VCaP (cell line): Measurements from ENCODE around the gene P3H3.

Experiments used
- H3K27ac ChIP-seq: fragments of 450-650 bp; 2 replicates; pipeline ENCODE4 v1.5.1; 2017
- CTCF ChIP-seq: fragments of 450-650 bp; conservative IDR thresholded peaks from 2 replicates; pipeline ENCODE4 v1.5.1; 2017; ENCODE audit warnings: mild to moderate bottlenecking, moderate library complexity

The P3H3 gene

GRCh38 chr12:6850796-6851152, 22.6 kb downstream of the P3H3 start:
- no peak for TF ChIP-seq CTCF
- H3K27ac ChIP-seq: peak overlapping the region; percentile 87

GRCh38 chr12:6851153-6851920, 23.1 kb downstream of the P3H3 start, which contains the start of gene CDCA3:
Gene CDCA3 (minus strand): TSS chr12:6851286. CDS start chr12:6850952, 334 bp downstream.
- peak within 1 kb of the TSS; percentile 87 for H3K27ac ChIP-seq
- no peak for TF ChIP-seq CTCF

GRCh38 chr12:6851921-6852650, 23.9 kb downstream of the P3H3 start, which contains the start of gene USP5:
Gene USP5 (plus strand): TSS chr12:6852150. CDS start chr12:6852180, 30 bp downstream.
- peak within 1 kb of the TSS; percentile 87 for H3K27ac ChIP-seq
- TF ChIP-seq CTCF: no peak

- H3K27ac ChIP-seq: peak overlapping the region; percentile 87
- no peak for TF ChIP-seq CTCF
Observed at GRCh38 chr12:6852651-6853354, 24.6 kb downstream of the P3H3 start.

GRCh38 chr12:6853626-6854025, 25.4 kb downstream of the P3H3 start:
- peak overlapping the region; percentile 87 for H3K27ac ChIP-seq
- TF ChIP-seq CTCF: no peak

- peak overlapping the region; percentile 87 for H3K27ac ChIP-seq
- TF ChIP-seq CTCF: no peak
Observed at GRCh38 chr12:6854036-6854435, 25.8 kb downstream of the P3H3 start.

- H3K27ac ChIP-seq: no peak overlapping the region
- no peak for TF ChIP-seq CTCF
Observed at GRCh38 chr12:6855322-6855721, 27.1 kb downstream of the P3H3 start.
